Stimulated activated CD8-positive, alpha-beta memory T cell treated with anti-CD3 and anti-CD28 coated beads, Interleukin-7, amount 100 ng/mL, for 48 hours (primary cell): Measurements from ENCODE around the gene PDCD4.

ENCODE experiments used
- DNase-seq, 2 donors: peaks; one replicate each; pipeline ENCODE4 v3.0.0-alpha.2; 2020; ENCODE audit warnings: low read depth in 1 of 2; ENCODE audit errors: extremely low read depth in 1 of 2

PDCD4 gene

GRCh38 chr10:110841767-110842267, 29.9 kb upstream of the PDCD4 start:
- no peak for DNase-seq

DNA sequence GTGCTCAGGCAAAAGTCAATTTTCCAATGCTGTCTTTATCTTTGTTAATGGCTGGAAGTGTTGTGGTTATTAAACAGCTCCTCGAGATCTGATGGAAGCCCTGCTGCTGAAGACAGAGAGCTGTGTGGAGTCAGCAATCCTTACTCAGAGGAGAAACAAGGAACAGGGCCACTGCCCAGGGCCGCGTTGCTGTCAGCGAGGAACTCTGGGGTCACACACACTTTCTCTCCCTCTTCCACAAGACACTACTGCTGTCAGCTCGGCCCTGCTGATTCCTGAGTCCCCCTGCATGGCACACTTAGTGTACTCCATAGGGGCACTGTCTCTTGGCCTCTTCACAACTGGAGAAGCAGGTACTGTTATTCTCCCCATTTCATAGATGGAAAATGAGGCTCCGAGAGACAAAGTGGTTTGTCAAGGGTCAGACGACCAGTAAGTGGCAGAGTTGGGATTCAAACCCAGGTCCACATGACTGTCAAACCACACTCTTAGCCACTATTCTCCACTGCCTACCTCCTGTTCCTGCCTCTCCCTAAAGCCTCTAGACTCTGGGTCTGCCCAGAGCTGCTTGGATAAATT, 29.3 kb upstream of the PDCD4 start:
- no peak for DNase-seq

- DNase-seq, result no peak
Observed at GRCh38 chr10:110843031-110843430, 28.7 kb upstream of the PDCD4 start.

DNA sequence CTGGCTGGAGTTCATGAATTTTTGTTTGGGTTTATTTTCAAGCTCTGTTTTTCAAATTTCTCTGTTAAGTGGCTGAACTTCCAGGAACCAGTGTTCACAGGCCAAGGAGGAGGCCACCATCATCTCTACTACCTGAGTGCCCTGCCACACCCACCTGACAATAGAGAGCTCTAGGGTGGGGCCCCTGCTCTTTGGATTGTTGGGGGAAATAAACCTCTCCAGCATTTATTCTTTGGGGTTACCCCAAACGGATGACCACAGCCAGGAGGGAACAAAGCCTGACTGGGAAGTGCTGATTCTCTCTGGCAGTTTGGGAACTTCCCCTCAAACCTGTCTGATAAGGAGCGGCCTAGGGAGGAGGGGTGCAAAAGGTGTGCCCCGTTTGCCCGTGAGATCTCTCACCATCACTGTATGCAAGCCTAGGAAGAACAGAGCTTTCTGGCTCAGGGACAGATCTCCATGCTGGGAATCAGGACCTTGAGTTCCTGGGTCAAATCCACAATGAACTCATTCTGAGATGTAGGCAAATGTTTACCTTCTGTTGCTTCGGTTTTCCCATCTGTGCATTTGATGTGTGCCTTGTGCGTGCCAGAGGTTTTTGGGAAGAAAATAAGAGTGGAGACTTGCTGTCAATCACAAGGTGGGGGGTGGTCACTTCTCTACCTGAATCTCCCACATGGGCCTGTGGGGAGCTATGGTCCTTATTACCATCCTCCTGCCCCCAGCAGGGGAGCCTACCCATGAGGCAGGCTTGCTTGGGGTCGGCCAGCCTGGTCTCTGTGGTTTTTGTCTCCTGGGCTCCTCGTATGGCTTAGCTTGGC, 27.7 kb upstream of the PDCD4 start:
- no peak for DNase-seq

GRCh38 chr10:110844617-110844881, 27.2 kb upstream of the PDCD4 start:
- no peak for DNase-seq

- no peak for DNase-seq
Observed at GRCh38 chr10:110845192-110845755, 26.5 kb upstream of the PDCD4 start.

DNA sequence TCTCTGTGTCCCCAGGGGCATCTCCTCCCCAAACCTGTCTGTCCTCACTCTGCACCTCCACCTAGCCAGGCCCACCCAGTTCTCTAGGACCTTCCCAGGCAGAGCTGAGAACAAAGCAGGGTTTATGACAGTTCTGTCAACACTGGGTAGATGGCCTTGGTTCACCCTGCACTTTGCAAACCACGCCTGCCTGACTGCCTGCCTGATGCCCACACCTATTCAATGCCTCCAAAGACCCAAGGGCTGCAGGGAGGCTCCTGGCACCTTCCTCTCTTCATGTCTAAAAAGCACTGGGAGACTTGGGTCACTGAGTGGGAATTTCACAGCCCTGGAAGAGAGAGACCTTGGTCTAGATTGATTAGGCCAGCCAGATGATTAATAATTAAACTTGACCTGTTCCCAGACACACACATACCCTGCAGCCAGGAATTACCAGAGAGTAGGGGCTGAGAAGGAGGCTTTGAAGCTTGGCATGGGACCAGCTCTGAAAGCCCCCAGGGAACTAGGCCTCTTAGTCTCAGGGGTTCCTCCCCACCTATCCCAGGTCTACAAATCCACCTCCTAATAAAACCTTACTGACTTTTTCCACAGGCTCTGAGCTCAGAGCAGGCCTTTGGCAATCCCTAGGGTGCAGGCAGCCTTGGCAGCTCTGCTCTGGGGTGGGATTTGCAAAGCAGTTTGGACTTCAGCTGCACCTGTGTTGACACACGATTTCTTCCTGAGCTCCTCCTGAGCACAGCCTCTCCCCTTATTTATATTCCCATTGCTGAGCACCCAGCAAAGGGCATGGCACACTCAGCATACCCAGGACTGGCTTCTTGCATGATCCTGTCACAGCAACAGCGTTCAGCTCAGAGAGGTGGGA, 25.7 kb upstream of the PDCD4 start:
- DNase-seq, result no peak

DNA sequence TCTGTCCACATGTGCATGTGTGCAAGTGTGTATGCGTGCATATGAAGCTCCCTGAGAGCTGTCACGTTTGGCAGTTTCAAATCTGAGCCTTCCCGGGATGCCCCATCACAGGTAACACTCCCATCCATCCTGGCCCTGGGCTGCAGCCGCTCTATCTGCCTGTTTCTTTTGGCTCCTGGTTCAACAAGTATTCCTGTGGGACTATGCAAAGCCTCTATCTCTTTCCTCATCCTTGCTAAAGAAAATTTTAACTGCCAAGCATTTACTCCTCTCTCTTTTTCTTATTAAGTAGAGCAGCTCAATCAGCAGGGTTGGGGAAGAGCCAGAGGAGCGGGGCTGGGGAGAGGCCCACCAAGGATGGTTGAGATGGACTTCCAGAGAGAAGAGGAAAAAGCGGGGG, 24.4 kb upstream of the PDCD4 start:
- no peak for DNase-seq

DNA sequence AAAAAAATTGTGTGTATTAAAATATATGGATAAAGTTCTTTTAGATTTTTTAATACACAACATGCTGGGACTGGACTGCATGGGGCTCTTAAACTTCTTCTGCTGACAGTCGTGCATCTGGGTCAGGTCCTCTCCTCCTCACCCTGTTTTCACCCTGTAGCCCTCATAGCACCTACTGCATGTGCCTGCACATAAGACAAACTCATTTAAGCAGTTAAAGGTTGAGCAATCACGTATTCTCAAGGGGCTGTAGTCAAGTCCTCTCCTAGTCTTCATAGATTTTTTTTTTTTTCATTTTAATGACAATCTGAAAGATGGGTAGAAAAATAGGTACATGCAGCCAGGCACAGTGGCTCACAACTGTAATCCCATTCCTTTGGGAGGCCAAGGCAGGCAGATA, 23.6 kb upstream of the PDCD4 start:
- no peak for DNase-seq

DNA sequence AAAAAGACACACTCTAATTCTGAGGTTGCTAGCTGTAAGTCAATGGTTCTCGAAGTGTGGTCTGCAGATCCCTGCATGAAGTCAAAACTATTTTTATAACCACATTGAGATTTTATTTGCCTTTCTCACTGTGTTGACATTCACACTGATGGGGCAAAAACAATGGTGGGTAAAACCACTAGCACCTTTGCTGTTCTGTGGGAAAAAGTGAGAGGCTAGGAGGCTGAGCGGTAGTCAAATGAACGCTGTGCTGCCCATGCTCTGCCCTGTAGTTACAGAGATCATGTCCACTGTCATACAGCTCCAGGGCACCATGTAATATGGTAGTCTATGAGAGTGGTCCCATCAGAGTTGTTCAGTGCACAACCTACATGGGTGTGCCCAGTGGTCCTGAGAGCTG, 21.6 kb upstream of the PDCD4 start:
- no peak for DNase-seq

DNA sequence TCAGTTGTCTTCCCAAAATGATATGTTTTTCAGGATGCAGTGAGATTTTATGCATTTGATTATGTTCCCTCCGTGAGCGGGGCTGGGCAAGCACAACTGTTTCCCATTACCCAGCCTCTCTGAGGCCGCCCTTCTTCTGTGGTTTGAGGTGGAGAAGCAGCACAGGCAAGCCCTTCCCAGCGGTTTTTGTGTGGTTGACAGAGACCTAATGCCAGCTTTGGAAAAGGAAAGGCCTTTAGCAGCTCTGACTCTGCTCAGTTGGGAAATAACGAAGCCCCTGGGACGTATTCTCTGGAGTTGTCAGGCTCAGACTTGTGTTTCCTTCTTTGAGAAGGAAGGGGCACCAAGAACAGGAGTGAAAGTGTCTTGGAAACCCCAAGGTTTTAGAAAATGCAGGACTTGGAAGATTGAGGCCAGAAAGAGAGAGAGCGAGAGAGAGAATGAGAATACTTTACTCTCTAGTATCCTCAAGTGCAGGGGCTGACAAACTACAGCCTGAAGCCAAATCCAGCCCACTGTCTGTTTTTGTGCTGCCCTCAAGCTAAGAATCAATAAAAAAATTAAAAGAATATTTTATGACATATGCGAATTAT, 20.6 kb upstream of the PDCD4 start:
- no peak for DNase-seq

DNA sequence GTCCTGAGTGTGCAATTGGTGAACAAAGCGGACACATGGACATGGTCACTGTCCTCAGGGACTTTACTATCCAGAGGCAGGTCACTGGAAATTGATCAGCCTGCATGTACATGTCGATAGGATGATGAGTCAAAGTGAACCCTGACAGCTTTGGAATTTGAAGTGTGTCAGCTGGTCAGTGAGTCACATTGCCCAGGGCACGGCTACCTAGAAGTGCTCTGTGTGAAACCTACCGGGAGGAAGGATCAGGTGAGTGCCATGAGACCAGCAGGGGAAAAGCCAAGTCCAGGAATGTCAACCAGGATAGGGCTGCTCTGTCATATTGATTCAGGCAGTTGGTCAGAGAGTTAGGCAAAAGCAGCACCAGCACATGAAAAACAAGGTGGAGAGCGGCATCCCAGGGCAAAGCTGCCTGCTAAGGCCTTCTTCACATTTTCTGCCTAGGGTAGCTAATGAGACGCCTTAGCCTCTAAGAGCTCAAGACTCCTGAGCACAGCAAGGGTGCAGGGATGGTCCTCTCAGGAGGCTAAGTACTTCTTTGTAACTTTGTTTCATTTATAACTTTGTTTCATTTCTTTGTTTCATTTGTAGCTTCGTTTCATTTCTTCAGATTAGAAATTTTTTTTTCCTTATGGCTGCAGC, 19.4 kb upstream of the PDCD4 start:
- DNase-seq, result no peak

- DNase-seq, result no peak
Observed at GRCh38 chr10:110852947-110853346, 18.8 kb upstream of the PDCD4 start.

DNA sequence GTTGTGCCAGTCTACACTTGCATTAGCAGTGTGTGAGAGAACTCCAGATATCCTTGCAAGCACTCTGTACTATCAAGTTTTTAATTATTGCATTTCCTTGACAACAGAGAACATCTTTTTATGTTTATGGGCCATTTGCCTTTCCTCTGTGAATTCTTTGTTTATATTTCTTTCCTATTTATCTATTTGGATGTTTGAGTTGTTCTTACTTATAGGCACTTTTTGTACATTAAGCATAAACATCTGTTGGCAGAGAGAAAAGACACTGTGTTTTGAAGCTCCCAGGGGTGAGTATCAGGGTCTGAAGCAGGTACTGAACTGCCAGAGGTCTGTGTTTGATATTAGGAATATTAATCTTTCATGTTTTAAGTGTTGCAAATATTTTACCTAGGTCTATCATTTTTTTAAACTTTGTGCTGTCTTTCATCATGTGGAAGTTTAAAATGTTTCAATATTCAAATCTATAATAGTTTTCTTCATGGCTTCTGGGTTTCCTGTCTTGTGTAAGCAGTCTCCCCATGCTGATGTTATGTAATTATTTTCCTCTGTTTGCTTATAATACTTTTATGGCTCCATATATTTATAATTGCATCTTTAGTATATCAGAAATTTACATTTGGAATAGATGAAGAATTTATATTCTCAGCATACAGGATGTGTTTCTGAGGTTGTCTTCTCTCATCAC, 17.7 kb upstream of the PDCD4 start:
- no peak for DNase-seq

GRCh38 chr10:110857265-110858171, 14.2 kb upstream of the PDCD4 start:
- DNase-seq, result no peak

- no peak for DNase-seq
Observed at GRCh38 chr10:110858297-110858934, 13.3 kb upstream of the PDCD4 start.

- no peak for DNase-seq
Observed at GRCh38 chr10:110859206-110859972, 12.3 kb upstream of the PDCD4 start.

DNA sequence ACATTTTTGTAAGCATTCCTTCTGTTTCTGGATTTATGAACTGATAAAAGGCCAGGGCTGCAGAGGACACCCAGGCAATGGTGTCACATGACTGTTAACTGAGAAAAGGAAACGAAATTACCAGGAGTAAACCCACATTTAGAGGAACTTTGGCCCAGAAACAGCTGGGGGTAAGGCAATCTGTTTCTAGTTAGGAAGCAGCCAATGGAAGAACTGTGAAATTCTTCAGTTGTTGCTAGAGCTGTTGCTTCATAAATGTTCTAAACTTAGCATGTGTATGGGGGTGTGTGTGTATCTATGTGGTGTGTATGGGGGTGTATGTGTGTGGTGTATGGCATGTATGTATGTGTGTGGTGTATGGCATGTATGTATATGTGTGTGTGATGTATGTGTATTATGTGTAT, 11.8 kb upstream of the PDCD4 start:
- no peak for DNase-seq
